Superior temporal gyrus (tissue), 1 donor: ENCODE measurements around the gene VANGL1.

Source experiments
- DNase-seq: peaks from one replicate; pipeline ENCODE4 v3.0.0-alpha.2; 2016; ENCODE audit errors: extremely low spot score

Gene VANGL1

GRCh38 chr1:115705085-115705951 lies 63.5 kb downstream of the VANGL1 start:
- DNase-seq = no peak

GRCh38 chr1:115705963-115706362 lies 64.2 kb downstream of the VANGL1 start:
- DNase-seq = no peak

- DNase-seq = peak; percentile 35
Observed at GRCh38 chr1:115706587-115707425, 65.0 kb downstream of the VANGL1 start.

GRCh38 chr1:115710859-115711624 lies 69.3 kb downstream of the VANGL1 start:
- DNase-seq = no peak

GRCh38 chr1:115712911-115713609 lies 71.3 kb downstream of the VANGL1 start:
- DNase-seq = no peak

- DNase-seq = no peak
Observed at GRCh38 chr1:115713906-115714305, 72.1 kb downstream of the VANGL1 start.

- no peak for DNase-seq
Observed at GRCh38 chr1:115714572-115715141, 72.9 kb downstream of the VANGL1 start.

- peak; percentile 45 for DNase-seq
Observed at GRCh38 chr1:115717541-115717940, 75.8 kb downstream of the VANGL1 start.

- DNase-seq = no peak
Observed at GRCh38 chr1:115718011-115718754, 76.4 kb downstream of the VANGL1 start.

GRCh38 chr1:115719285-115719684 lies 77.5 kb downstream of the VANGL1 start:
- no peak for DNase-seq

- no peak for DNase-seq
Observed at GRCh38 chr1:115722221-115722620, 80.5 kb downstream of the VANGL1 start.

- no peak for DNase-seq
Observed at GRCh38 chr1:115723756-115724155, 82.0 kb downstream of the VANGL1 start.

- DNase-seq = no peak
Observed at GRCh38 chr1:115725600-115725999, 83.8 kb downstream of the VANGL1 start.

- no peak for DNase-seq
Observed at GRCh38 chr1:115726161-115726560, 84.4 kb downstream of the VANGL1 start.

GRCh38 chr1:115726570-115726969 lies 84.8 kb downstream of the VANGL1 start:
- DNase-seq = no peak

- DNase-seq = no peak
Observed at GRCh38 chr1:115727706-115728249, 86.0 kb downstream of the VANGL1 start.

- no peak for DNase-seq
Observed at GRCh38 chr1:115728341-115728740, 86.6 kb downstream of the VANGL1 start.

GRCh38 chr1:115729756-115730155 lies 88.0 kb downstream of the VANGL1 start:
- DNase-seq = no peak

GRCh38 chr1:115732316-115732715 lies 90.5 kb downstream of the VANGL1 start:
- DNase-seq = no peak

- no peak for DNase-seq
Observed at GRCh38 chr1:115740811-115741210, 99.0 kb downstream of the VANGL1 start.
